MM.1S (cell line): ENCODE measurements around the gene POLD3.

ENCODE experiments used
- EZH2 ChIP-seq: fragments of 300-600 bp; sonication (generic); optimal IDR thresholded peaks from 2 replicates; pipeline ENCODE3; 2017; ENCODE audit warnings: low read depth, mild to moderate bottlenecking, antibody characterized with exemption, low read length, mixed read lengths
- TF ChIP-seq, protein P1 (sequence below): fragments of 300-600 bp; sonication (generic); IDR thresholded peaks from 2 replicates; pipeline ENCODE4 v1.5.1; 2016; ENCODE audit warnings: antibody characterized with exemption, low read length, mixed read lengths

DNA sequence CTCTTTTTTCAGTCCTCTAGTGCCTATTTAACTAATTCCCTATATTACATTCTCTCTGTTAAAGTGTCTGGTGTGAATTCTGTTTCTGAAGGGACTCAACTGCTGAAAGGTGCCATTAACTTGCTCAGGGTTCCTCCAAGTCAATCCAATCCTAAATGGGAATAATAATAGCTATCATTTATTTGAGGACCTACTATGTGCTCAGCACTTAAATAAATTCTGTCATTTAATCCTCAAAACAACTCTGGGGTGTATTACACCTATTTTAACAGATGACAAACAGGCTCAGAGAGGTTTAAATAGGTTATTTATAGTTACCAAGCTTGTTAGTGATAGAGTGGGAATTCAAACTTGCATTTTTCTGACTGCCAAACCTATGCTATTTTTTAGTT is 40.6 kb upstream of the POLD3 start:
- TF ChIP-seq EZH2, result no peak
- TF ChIP-seq, protein P1, sequence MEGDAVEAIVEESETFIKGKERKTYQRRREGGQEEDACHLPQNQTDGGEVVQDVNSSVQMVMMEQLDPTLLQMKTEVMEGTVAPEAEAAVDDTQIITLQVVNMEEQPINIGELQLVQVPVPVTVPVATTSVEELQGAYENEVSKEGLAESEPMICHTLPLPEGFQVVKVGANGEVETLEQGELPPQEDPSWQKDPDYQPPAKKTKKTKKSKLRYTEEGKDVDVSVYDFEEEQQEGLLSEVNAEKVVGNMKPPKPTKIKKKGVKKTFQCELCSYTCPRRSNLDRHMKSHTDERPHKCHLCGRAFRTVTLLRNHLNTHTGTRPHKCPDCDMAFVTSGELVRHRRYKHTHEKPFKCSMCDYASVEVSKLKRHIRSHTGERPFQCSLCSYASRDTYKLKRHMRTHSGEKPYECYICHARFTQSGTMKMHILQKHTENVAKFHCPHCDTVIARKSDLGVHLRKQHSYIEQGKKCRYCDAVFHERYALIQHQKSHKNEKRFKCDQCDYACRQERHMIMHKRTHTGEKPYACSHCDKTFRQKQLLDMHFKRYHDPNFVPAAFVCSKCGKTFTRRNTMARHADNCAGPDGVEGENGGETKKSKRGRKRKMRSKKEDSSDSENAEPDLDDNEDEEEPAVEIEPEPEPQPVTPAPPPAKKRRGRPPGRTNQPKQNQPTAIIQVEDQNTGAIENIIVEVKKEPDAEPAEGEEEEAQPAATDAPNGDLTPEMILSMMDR, result no peak
